Astrocyte of the spinal cord (primary cell): ENCODE data around the gene RERE.
A peak's percentile ranks its signal among the peaks of the same experiment; 100 is the strongest.

ENCODE experiments used
- DNase-seq: peaks from one replicate; pipeline ENCODE4 v3.0.0; 2011; ENCODE audit warnings: low read depth, low spot score
- H3K4me3 ChIP-seq: 2 replicates; pipeline ENCODE4 v1.5.1; 2011; ENCODE audit warnings: low read depth, mild to moderate bottlenecking, low read length, moderate library complexity
- CTCF ChIP-seq: IDR thresholded peaks from 2 replicates; pipeline ENCODE4 v1.5.1; 2012; ENCODE audit warnings: low read depth, mild to moderate bottlenecking, low read length, inconsistent platforms
- in situ Hi-C: cut with HindIII; loops from 2 replicates; pipeline ENCODE4 v1.10.0; 2017; ENCODE audit warnings: low sequenced_read_pairs

Gene RERE

GRCh38 chr1:8716238-8716637 is 101.2 kb downstream of the RERE start:
- in situ Hi-C loops = no loop called here
- H3K4me3 ChIP-seq = no peak overlapping the region
- DNase-seq = no peak
- no peak for TF ChIP-seq CTCF

- in situ Hi-C loops = no loop called here
- DNase-seq = no peak
- no peak for TF ChIP-seq CTCF
- no peak overlapping the region for H3K4me3 ChIP-seq
These were observed 103.3 kb downstream of the RERE start for GRCh38 chr1:8714173-8714572.

- peak; percentile 90 for DNase-seq
- no peak for TF ChIP-seq CTCF
- in situ Hi-C loops = no loop called here
- H3K4me3 ChIP-seq = no peak overlapping the region
These were observed 104.8 kb downstream of the RERE start for GRCh38 chr1:8712413-8713231.

- in situ Hi-C loops = no loop called here
- H3K4me3 ChIP-seq = no peak overlapping the region
- no peak for DNase-seq
- no peak for TF ChIP-seq CTCF
These were observed 105.5 kb downstream of the RERE start for GRCh38 chr1:8711873-8712412.

- DNase-seq = no peak
- in situ Hi-C loops = no loop called here
- no peak overlapping the region for H3K4me3 ChIP-seq
- TF ChIP-seq CTCF = no peak
These were observed 106.3 kb downstream of the RERE start for GRCh38 chr1:8711151-8711550.

GRCh38 chr1:8708259-8708658 is 109.2 kb downstream of the RERE start:
- DNase-seq = no peak
- no peak overlapping the region for H3K4me3 ChIP-seq
- TF ChIP-seq CTCF = no peak
- in situ Hi-C loops = no loop called here
